A673 (cell line): ENCODE measurements around the gene SMARCD3. TPM values are rescaled to one million over a fixed set of nuclear protein-coding genes. Genes with fewer than 3 reads are reported as not detected.

Source experiments
- BruUV-seq: library from RNA; stranded (reverse); fragments of 400-500 nt; replicated peaks from 2 replicates; lab custom pipeline; 2021; lab: Mats Ljungman, UMichigan
- CTCF ChIA-PET: fragments of 300-600 bp; sonication (Branson Sonifier 250); formaldehyde crosslinking; loops from one replicate; lab custom pipeline; 2022; ENCODE audit warnings: antibody characterized with exemption; lab: Charles Lee
- POLR2A ChIA-PET: fragments of 300-600 bp; sonication (Branson Sonifier 250); formaldehyde crosslinking; loops from one replicate; lab custom pipeline; 2022; ENCODE audit warnings: antibody characterized with exemption; ENCODE audit not compliant: low non-redundant PET; lab: Charles Lee
- DNase-seq: peaks from one replicate; pipeline ENCODE4 v3.0.0-alpha.2; 2015; ENCODE audit warnings: low spot score
- H3K27ac ChIP-seq: fragments of 200-600 bp; sonication (generic); 2 replicates; pipeline ENCODE4 v1.5.1; 2016; ENCODE audit warnings: mixed run types, low read depth, mild to moderate bottlenecking, mixed read lengths, antibody characterized with exemption, low read length; ENCODE audit not compliant: poor library complexity, severe bottlenecking
- H3K27me3 ChIP-seq: fragments of 200-600 bp; sonication (generic); replicated peaks from 2 replicates; pipeline ENCODE4 v1.6.1; 2017; ENCODE audit warnings: mixed run types, low read depth, mild to moderate bottlenecking, mixed read lengths, antibody characterized with exemption, low read length; ENCODE audit not compliant: insufficient read depth, poor library complexity
- H3K36me3 ChIP-seq: fragments of 200-600 bp; sonication (generic); 2 replicates; pipeline ENCODE4 v1.6.1; 2016; ENCODE audit warnings: mixed run types, mild to moderate bottlenecking, mixed read lengths, antibody characterized with exemption, low read length; ENCODE audit not compliant: insufficient read depth, poor library complexity, severe bottlenecking
- H3K4me1 ChIP-seq: fragments of 200-600 bp; sonication (generic); 2 replicates; pipeline ENCODE4 v1.6.1; 2017; ENCODE audit warnings: mixed run types, mild to moderate bottlenecking, mixed read lengths, antibody characterized with exemption, low read length; ENCODE audit not compliant: insufficient read depth, poor library complexity, severe bottlenecking
- H3K4me3 ChIP-seq: fragments of 200-600 bp; sonication (generic); 2 replicates; pipeline ENCODE4 v1.5.1; 2016; ENCODE audit warnings: low read depth, mixed run types, mild to moderate bottlenecking, mixed read lengths, low read length; ENCODE audit not compliant: poor library complexity, severe bottlenecking
- H3K9me3 ChIP-seq: fragments of 200-600 bp; sonication (generic); 2 replicates; pipeline ENCODE4 v1.6.1; 2016; ENCODE audit warnings: mixed run types, low read depth, mild to moderate bottlenecking, mixed read lengths, antibody characterized with exemption, low read length; ENCODE audit not compliant: poor library complexity, severe bottlenecking
- CTCF ChIP-seq: fragments of 300-800, 200-600 bp; sonication (generic); conservative IDR thresholded peaks from 2 replicates; pipeline ENCODE4 v1.5.1; 2017; ENCODE audit warnings: low read depth, mild to moderate bottlenecking, antibody characterized with exemption, low read length, moderate library complexity, mixed read lengths
- EZH2 ChIP-seq: fragments of 200-600 bp; sonication (generic); IDR thresholded peaks from 2 replicates; pipeline ENCODE4 v1.6.1; 2017; ENCODE audit warnings: borderline replicate concordance, low read depth, mild to moderate bottlenecking, mixed read lengths, antibody characterized with exemption, low read length; ENCODE audit not compliant: poor library complexity, severe bottlenecking
- intact Hi-C: fragments of 100-400 bp; cut with micrococcal nuclease; formaldehyde crosslinking; loops from one replicate; pipeline ENCODE4 v1.10.0; 2022; ENCODE audit not compliant: unreplicated experiment
- total RNA-seq: library from RNA; stranded (reverse); gene quantifications from 2 replicates; pipeline ENCODE4 v1.2.3, GENCODE V29; 2021

SMARCD3 gene
- total RNA-seq, 1 experiment from 2014 or later = 44.8 TPM

- Histone ChIP-seq H3K27me3 (no peaks in the 10 kb centered on the region), H3K36me3 (peaks cover 57% of the 10 kb centered on the region), H3K4me3 (no peak overlapping the region), H3K9me3 (no peaks in the 10 kb centered on the region), H3K27ac (no peak overlapping the region), H3K4me1 (no peaks in the 10 kb centered on the region)
- no TSS peak for BruUV-seq
- POLR2A ChIA-PET = no interaction called here
- CTCF ChIA-PET = no interaction called here
- TF ChIP-seq CTCF (no peak), EZH2 (no peak)
- intact Hi-C loops = no loop called here
- DNase-seq = no peak
These were observed 34.7 kb downstream of the SMARCD3 start for GRCh38 chr7:151213826-151214225.

- Histone ChIP-seq H3K27me3 (no peaks in the 10 kb centered on the region), H3K36me3 (peaks cover 46% of the 10 kb centered on the region), H3K4me1 (no peaks in the 10 kb centered on the region), H3K4me3 (no peak overlapping the region), H3K27ac (no peak overlapping the region), H3K9me3 (no peaks in the 10 kb centered on the region)
- ChIA-PET CTCF (no interaction called here), POLR2A (no interaction called here)
- intact Hi-C loops = no loop called here
- TF ChIP-seq CTCF (no peak), EZH2 (no peak)
- DNase-seq = no peak
- no TSS peak for BruUV-seq
These were observed 35.9 kb downstream of the SMARCD3 start for GRCh38 chr7:151212626-151213025.

- Histone ChIP-seq H3K36me3 (peaks cover 37% of the 10 kb centered on the region), H3K27ac (no peak overlapping the region), H3K9me3 (no peaks in the 10 kb centered on the region), H3K4me1 (no peaks in the 10 kb centered on the region), H3K4me3 (no peak overlapping the region), H3K27me3 (no peaks in the 10 kb centered on the region)
- ChIA-PET CTCF (no interaction called here), POLR2A (no interaction called here)
- intact Hi-C loops = no loop called here
- DNase-seq = no peak
- BruUV-seq = no TSS peak
- TF ChIP-seq EZH2 (no peak), CTCF (no peak)
These were observed 37.2 kb downstream of the SMARCD3 start for GRCh38 chr7:151211155-151211772.
